Pons (tissue), 1 donor: Measurements from ENCODE around the gene CCNJ.
"Not testable (repeated sequence)": the region's sequence is repeated elsewhere in the genome, so short reads cannot be mapped to it uniquely, and the experiment has no call there.

ENCODE experiments used
- DNase-seq: peaks from one replicate; pipeline ENCODE4 v3.0.0-alpha.2; 2016; ENCODE audit warnings: low spot score

CCNJ gene, protein sequence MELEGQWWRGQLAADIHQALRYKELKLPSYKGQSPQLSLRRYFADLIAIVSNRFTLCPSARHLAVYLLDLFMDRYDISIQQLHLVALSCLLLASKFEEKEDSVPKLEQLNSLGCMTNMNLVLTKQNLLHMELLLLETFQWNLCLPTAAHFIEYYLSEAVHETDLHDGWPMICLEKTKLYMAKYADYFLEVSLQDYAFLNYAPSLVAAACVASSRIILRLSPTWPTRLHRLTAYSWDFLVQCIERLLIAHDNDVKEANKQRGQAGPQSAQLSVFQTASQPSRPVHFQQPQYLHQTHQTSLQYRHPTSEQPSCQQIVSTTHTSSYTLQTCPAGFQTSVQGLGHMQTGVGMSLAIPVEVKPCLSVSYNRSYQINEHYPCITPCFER

DNA sequence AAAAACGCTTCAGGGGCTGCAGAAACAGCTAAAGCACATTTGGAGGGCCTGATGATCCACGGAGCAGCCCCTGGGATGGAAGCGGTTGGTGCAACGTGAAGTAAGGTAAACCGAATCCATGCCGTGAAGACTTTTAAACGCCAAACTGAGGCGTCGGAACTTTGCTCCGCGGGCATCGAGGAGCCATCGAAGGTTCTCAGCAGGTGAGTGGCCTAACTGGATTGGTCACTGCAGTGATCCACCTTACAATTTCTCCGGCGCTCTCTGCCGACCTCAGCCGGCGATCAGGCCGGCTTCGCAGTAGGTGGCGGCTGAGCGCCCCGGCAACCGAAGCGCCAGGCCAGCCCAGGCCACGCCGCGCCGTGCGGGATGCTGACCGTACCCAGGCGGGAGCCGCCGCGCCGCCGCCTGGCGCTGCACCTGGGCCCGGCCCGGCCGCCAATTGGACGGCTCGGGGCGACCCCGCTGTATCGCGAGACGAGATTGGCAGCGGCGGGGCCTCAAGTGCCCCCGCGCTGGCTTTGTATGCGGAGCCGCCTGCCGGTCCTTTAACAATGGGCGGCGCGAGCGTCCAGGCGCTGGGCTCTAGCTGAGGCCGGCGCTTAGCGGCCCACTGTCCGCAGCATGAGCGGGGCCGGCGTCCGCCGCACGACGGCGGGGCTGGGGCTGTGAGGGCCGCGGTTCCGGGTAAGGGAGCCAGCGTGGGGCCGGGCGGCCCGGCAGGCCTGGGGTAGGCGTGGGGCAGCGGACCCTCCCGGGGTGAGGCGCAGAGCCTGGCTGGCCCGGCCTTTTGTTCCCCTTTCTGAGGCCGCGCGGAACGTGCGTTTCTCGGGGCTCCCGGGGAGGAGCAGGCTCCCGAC, at the start of gene CCNJ:
TSS of gene CCNJ (plus strand) at position 551 of the 860 bp plus-strand sequence. CDS start 811 bp downstream, outside the sequence.
- peak; percentile 79 for DNase-seq

DNA sequence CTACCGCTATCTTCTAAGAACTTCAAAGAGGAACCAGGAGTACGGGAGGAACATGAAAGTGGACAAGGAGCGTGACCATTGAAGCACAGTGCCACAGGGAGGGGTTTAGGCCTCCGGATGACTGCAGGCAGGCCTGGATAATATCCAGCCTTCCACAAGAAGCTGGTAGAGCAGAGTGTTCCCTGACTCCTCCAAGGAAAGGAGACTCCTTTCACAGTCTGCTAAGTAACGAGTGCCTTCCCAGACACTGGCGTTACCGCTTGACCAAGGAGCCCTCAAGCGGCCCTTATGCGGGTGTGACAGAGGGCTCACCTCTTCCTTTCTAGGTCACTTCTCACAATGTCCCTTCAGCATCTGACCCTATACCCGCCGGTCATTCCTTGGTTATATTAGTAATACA, 49.0 kb upstream of the CCNJ start:
- not testable (repeated sequence) for DNase-seq

DNA sequence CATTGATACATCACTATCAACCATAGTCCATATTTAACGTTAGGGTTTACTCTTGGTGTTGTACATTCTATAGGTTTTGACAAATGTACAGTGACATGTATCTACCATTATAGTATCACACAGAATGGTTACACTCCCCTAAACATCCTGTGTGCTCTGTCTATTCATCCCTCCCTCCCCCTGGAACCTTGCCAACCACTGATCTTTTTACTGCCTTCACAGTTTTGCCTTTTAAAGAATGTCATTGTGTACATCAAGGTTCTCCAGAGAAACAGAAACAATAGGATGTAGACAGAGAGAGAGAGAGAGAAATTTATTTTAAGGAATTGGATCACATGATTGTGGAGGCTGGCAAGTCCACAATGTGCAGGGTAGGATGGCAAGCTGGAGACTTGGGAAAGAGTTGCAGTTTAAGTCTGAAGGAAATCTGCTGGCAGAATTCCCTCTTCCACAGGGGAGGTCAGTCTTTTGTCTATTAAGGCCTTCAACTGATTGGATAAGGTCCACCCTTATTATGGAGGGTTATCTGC, 45.1 kb upstream of the CCNJ start:
- DNase-seq, result no peak

DNA sequence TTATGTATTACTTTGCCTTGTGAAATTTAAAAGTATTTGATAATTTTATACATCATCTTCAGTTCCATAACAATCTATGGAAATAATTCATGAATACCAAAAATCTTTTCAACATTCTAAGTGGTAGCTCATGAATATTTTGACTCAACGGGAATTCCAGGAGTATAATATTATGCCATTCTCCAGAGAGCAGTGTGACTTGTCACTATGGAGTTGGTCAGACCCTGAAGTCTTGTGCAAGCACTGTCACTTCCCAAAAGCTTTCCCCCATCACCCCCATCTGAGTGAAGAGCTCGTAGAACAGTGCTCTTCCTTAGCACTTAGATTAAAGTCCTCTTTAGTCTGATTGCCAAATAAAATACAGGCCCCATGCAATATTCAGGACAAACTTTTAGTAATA, 29.4 kb upstream of the CCNJ start:
- DNase-seq, result no peak

DNA sequence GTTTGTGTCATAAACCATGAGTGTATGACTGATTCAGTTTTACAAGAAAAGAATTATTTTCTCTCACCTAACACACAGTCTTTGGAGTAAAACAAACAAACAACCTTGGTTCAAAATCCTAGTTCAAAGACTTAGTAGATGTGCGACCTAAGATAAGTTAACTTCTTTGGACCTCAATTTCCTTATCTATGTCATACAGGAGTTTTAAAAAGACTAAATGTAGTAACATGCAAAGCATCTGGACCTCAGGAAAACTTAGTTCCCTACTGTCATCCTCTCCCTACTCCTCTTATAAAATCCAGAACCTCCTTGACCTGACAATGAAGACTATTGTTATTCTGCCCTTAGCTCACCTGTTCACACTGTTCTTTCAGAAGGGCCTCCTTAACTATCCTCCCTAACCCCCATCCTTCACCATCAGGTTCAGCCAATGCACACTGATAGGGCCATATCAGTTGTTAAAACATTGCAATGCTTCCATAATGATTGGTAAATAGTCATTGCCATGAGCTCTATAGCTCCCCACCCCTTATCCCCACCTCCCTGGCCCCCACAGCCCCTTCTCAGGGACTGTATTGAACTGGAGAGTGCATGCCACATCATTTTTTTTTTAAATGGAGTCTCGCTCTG, 28.8 kb upstream of the CCNJ start:
- no peak for DNase-seq

DNA sequence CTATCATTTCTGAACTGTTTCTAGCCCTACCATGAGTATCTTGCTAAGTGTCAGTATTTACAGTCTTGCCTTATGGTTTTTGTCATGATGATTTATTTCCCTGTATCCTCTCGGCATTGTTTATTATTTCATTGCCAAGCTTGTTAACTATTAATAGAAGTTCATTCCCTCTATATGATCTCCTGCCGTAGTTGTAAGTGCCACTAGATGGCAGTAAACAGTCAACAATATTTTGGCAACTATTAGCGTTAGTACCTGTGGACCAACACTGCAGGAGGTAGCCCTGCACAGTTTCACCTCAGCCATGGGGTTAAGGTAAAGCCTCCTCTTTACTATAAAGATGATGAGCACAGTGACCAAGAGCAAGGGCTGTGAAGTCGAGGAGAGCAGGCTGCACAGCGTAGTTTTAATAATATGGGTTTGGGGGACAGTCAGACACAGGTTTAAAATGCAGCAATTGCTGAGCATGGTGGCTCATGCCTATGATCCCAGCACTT, 26.1 kb upstream of the CCNJ start:
- DNase-seq, result peak; percentile 69

DNA sequence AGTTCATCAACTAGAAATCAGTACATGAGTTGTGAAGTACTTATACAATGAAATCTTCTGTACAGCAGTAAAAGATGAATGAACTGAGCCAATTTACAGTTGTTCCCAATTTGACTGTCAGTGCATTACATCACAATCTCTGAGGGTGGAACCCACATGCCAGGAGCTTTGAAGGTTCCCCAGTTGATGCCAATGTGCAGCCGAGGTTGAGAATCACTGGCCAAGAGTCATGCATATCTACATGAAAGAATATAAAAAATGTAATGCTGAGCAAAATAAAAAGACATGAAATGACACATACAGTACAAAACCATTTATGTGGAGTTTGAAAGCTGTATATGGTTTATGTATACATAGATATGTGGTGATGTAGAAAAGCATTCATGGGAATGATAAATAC, 22.1 kb upstream of the CCNJ start:
- no peak for DNase-seq

DNA sequence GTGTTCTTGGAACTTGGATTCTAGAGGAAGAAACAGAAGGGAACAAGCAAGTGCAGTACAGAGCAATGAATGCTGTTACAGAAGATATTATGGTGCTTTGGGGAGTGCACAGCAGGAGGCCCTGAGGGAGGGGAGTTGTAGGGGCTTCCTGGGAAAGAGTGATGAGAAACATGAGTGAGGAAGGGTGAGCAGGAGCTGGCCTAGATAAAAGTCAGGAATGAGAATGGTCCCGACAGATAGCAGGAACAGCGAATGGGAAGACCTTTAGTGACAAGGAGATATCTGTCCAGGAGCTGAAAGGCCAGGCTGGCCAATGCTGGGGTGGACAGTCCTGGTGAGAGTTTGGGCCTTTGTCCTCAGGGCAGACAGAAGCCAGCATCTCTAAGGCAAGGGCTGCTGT, 20.6 kb upstream of the CCNJ start:
- DNase-seq, result no peak

DNA sequence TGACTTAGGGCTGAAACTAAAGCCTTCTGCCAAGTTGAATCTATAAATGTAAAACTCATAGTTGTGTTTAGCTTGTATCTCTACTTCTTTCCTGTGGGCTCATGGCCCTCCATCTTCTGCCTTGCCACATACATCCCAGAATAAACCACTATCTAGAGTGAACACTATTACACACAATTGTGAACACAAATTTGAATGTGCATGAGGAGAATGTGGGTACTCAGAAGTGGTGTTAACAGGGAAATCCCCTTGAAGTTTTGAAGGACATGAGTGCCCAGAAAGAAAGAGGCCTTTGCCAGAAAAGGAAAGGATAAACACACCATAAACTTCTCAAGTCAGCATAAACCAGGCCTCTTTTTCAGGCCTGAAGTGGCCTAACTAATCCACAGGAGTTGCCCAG, 20.2 kb upstream of the CCNJ start:
- DNase-seq, result no peak

DNA sequence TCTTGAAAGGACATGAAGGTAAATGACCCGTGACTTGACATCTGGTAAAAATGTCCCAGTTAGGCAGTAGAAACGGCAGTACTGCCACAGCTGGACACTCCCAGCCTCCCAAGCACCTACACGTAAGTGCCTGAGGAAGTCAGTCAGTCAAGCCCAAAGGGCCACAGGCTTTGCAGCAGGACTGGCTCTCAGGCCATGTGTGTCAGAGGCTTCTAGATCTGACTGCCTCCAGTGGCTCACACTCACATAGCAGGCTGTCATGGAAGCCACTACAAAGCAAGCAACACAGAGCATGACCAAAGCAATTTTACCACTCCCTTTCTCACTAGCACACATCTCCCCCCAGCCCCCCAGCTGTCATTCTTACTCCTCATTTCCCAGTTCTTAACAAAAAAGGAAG, 17.8 kb upstream of the CCNJ start:
- DNase-seq, result no peak

DNA sequence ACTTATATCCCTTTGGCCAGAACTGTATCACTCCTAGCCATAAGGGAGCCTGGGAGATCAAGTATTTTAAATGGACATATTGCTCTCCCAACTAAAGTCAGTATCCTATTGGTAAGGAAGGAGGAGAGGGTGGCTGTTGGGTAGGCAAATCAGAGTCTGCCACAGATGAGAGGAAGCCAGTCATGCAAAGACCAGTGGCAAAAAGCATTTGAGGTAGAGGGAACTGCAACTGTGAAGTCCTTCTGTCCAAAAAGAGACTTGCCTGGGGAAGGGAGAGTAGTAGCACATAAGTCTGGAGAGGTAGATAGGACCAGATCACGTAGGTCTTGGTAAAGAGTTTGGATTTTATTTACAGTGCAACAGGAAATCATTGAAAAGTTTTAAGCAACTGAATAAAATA, 8.8 kb upstream of the CCNJ start:
- DNase-seq, result no peak

DNA sequence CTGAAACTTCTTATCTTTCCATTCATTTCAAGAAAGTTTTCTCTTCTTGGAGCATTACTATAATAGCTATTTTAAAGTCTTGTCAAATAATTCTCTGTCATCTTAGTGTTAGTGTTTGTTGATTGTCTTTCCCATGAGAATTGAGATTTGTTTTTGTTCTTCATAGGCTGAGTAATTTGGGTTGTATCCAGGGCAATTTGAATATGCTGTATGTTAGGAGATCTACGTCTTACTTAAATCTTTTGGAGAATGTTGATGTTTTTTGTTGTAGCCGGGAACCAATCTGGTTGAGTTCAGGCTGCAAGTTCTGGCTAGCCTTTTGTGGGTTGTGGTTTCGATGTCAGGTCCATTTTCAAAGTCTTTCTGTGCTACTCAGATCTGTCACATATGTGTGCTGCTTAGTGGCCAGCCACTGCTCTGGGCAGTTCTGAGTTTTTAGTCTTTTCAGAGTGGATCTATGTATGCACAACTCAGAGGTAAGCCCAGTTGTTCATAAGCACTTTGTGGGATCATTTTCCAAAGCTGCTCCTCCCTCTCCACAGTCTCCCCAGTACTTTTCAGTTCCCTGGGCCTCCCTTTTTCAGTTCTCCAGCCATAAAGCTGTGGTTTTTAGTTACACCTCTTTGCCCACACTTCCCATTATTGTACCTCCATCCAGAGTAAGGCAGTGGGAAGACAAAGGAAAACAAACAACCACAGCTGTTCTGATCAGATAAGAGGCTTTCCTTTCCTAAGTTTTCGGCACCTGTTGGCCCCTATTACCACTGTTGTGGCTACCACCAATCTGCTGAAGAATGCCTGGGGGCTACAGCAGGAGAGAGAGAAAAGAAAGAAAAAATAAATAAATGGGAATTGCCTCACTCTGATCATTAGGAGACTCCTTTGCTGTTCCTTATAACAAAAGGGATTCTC, 4.7 kb upstream of the CCNJ start:
- no peak for DNase-seq

DNA sequence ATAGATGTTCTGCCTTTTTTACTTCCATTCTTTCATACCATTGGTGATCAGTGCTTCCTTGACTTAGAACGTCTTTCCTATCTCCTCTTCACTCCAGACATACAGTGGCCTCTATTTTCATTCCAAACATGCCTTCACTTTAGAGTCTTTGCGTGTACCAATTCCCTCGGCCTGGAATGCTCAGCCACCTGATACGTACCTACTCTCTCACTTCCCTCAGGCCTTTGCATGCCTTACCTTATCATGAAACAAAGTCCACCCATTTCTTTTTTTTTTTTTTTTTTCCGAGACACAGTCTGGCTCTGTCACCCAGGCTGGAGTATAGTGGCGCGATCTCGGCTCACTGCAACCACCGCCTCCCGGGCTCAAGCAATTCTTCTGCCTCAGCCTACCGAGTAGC, 2.2 kb upstream of the CCNJ start:
- DNase-seq, result no peak

DNA sequence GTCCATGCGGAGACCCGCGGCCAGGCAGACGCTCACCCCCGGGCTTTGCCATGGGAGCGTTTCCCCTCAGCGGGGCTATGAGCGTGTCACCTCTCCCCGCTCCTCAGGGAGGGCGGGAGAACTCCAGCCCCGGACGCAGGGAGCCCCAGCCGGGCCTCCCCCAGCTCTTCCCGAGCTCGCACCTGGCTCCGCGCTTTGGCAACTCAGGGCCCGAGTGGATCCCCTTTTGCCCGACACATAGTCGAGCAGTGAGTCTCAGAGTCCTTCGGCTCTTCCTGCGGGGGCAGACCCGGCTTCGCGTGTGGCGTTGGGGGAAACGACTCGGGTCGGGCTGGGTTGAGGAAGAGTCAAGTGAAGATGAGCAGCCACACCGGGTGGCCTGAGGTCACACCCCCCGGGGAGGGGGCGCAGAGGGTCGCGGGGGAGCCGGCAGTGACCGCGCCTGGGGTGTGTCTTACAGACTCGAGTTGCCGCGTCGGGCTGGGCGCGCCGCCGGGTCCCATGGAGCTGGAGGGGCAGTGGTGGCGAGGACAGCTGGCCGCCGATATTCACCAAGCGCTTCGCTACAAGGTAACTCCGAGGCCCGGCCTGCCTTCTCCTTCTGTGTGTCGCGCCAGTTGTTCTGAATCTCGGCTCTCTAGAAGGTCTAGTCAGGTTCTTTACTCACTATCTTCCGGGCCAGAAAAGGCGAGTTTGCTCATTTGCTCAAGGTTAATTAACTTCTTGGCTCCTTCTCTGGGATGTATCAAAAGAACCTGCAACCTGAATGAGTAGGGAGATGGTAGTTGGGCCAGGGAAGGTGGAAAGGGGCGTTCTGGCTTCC, 721 bp downstream of the CCNJ start:
- peak; percentile 22 for DNase-seq

DNA sequence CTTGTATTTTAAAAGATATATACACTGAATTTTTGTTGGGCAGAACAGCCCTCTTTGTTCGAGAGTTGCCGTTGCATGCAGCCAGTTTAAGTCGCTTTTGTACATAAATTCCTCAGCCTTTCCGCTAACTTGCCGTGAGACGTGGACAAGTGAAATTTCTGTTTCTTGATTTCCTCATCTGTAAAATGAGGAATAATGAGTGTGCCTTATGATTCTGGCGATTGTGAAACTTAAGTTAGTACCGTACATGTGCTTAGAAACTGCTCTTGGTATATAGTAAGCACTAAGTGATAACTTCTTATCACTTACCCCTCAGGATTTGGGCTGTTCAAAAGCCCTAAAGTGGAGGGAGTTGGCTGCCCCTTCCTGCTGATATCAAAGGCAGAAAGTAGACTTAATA, 1.4 kb downstream of the CCNJ start:
- peak; percentile 9 for DNase-seq

DNA sequence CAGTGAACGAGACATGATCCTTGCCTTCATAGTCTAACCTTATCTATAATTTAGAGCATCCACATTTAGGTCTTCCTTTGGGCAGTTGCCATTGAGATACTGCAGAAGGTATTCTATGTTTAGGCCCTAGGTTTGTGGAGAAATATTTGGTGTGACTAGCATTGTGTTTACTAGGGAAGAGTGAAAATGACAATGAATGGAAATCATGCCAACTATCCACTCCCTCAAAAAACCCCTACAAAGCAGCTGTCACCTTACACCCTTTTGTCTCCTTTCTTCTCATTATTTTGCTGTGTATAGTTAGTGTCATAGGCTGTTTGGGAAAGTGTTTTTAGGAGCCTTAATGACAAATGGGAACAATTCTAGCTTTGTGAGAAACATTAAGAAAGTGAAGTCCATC, 3.2 kb downstream of the CCNJ start:
- no peak for DNase-seq

DNA sequence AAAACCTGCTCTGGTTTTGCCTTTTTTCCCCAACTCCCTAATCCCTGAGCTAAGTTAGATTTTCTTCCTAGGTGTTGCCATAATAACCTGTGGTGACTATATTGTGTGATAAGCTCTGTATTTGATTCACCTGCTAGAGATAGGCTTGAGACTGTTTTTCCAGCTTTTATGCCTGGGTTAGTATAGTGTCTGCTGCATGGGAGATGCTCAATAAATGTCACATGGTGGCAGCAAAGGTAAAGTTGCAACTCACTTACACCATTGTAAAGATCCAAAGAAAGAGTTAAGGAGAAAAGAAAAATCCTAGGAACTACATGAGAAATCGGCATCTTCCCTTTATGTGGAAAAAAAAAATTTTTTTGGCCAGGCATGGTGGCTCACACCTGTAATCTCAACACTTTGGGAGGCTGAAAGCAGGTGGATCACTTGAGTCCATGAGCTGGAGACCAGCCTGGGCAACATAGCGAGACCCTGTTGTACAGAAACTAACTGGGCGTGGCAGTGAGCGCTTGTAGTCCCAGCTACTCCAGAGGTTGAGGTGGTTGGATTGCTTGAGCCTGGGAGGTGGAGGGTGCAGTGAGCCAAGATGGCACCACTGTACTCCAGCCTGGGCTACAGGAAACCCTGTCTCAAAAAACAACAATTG, 3.7 kb downstream of the CCNJ start:
- no peak for DNase-seq

DNA sequence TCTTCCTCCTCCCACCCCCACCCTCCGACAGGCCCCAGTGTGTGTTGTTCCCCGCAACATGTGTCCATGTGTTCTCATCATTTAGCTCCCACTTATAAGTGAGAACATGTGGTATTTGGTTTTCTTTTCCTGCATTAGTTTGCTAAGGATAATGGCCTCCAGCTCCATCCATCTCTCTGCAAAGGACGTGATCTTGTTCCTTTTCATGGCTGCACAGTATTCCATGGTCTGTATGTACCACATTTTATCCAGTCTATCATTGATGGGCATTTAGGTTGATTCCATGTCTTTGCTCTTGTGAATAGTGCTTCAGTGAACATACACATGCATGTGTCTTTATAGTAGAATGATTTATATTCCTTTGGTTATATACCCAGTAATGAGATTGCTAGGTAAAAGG, 4.5 kb downstream of the CCNJ start:
- not testable (repeated sequence) for DNase-seq

DNA sequence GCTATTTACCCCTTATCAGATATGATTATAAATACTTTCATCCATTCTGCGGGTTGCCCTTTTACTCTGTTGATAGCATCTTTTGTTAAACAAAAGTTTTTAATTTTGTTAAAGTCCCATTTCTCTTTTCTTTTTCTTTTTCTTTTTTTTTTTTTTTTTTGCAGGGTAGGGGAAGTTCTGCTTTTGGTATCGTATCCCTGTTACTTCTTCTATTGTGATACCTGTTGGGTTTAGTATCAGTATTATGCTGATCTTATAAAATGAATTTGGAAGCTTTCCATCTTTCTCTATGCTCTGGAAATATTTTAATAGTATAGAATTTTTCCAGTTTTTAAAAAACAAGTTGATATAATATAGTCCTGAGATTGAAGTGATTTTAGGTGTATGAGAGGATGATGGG, 6.0 kb downstream of the CCNJ start:
- DNase-seq, result no peak

DNA sequence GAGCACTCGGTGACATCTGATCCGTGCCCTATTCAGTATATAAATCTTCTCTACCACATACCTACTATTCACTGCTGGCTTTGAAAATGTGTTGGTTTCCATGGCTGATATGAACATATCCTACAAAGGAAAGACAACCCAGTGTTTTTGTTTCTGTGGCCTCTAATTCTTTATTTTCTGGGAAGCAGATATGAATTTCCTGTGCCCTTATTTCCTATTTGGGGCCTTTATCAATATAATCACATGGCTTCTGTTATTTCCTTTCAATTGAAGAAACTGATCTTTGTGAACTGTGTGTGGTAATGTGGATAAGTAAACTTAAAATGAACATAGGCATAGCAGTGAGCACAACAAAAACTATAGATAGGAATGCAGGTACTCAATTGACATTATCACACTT, 10.6 kb downstream of the CCNJ start:
- no peak for DNase-seq
